Measurements from ENCODE around the gene SMIM44.
A peak's percentile ranks its signal among the peaks of the same experiment; 100 is the strongest.

The SMIM44 gene

DNA sequence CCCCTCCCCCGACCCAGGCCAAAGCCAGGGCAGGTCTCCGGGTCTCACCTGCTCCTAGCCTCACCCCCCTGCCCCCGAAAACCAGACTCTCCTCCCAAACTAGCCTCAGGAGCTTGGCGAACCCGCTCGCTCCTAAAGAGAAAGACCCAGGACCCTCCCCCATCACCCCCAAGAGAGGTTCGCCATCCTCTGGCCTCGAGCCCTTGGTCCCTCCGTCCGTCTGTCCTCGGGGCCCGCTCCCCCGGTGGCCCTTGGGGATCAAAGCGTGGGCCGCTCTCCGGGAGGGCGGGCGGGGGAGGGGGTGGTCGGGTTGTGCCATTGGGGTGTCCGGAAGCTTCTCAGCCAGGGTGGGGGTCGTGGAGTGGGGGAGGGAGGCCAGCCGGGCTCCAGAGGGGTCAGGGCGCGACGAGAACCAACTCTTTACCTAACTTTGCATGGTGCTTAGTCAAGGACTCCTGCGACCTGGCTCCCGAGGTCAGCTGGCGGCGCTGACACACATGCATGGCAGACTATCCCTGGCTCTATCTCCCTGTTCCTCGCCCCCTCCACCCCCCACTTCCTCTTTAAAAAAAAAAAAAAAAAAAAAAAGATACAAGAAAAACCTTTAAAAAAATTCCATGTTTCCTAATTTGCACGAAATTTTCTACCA is 18.5 kb downstream of the SMIM44 start:
- Histone ChIP-seq H3K9me3 (replicated peaks in 1 of 11) (peaks cover 0 to 18% (median 7%) of the 10 kb centered on the region in 11 experiments; a peak in 13 of 22 replicates), H3K4me1 (peaks cover 0 to 12% (median 10%) of the 10 kb centered on the region in 10 experiments; a peak in 16 of 20 replicates), H3K4me3 (no peak overlapping the region), H3K36me3 (peaks cover 34 to 64% (median 54%) of the 10 kb centered on the region in 11 experiments), H3K9ac (no peak overlapping the region), H3K4me2 (no peak overlapping the region), H4K20me1 (peaks cover 13 to 67% (median 34%) of the 10 kb centered on the region in 11 experiments; a peak in 20 of 22 replicates), H3K27me3 (no peaks in the 10 kb centered on the region), H3K27ac (no peak overlapping the region)
- TF ChIP-seq Cebpa-rat (IDR thresholded peaks at IDR 0.05), result no peak

DNA sequence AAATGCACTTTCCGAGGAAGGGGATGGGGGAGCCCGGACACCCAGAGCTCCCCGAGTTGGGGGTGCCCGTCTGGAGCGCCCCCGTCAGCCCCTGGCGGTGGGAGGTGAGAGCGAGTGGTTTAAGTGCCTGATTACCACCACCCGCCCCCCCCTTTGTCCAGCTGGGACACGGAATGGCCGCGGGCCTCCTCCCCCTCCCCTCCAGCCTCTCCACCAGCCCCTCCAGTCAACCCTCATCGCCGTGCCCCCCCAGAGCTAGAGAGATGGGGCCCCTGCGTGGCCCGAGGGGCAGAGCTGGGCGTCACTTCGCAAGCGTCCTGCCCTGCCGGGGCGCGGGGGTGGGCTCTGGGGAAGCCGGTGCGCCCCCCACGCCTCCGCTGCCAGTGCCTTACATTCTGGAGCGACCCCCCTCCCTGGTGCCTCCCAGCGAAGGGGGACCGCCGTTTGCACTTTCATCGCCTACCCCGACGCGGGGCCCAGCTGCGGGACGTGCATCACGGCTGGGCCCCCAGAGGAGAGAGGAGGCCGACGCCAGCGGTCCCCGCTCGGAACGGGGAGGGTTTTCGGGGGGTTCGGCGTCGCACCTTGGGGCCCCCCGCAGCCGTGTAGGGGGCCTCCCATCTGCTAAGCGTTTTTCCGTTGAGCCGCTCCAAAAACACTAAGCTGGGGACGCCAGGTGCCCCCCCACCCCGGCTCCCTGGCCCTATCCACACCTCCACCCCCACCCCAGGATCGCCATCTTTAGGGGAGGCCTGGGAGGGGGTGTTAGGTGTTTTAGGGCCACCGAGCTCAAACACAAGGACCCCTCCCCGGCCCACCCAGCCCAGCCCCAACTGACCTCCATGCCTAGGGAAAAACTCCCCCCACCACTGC is 19.3 kb downstream of the SMIM44 start:
- no peak for TF ChIP-seq Cebpa-rat (IDR thresholded peaks at IDR 0.05)
- Histone ChIP-seq H3K36me3 (peaks cover 35 to 71% (median 56%) of the 10 kb centered on the region in 11 experiments), H3K4me3 (no peak overlapping the region), H3K27ac (no peak overlapping the region), H3K27me3 (no peaks in the 10 kb centered on the region), H4K20me1 (peaks cover 12 to 67% (median 34%) of the 10 kb centered on the region in 11 experiments; a peak in 21 of 22 replicates), H3K9ac (no peak overlapping the region), H3K4me1 (peaks cover 1 to 12% (median 11%) of the 10 kb centered on the region in 10 experiments; a peak in 19 of 20 replicates), H3K9me3 (replicated peaks in 1 of 11) (peaks cover 0 to 18% (median 7%) of the 10 kb centered on the region in 11 experiments; a peak in 13 of 22 replicates), H3K4me2 (no peak overlapping the region)

DNA sequence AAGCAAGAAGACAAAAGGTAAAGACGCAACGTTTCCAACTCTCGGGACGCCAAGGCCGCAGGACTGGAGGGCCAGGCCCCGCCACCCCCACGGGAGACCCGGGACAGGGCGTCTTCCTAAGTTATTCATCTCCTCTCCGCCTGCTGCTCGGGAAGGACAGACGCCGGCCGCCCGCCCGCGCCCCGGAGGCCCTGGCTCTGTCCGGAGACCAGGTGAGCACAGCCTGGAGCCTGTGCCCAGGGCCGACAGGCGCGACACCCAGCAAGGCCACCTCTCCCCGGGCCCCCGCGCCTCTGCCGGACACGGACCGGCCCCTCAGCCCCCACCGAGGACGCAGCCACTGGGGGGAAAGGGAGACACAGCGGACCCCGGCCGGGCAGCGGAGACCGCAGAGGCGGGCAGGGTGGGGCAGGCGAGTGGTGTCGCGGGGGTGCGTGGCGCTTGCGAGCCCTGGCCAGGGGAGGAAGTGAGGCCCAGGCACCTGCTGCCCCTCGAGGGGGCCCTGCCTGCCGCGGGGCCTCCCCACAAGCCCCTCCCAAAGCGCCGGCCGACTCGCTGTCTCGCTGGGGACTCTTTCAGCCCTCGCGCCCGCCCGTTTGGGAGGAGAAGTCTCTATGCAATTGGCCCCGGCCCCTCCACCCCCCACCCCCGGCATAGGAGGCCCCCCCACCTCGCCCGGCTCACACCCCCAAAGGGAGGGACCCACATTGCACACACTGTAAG is 20.1 kb downstream of the SMIM44 start:
- H3K27ac ChIP-seq, result no peak overlapping the region
- H3K9ac ChIP-seq, result no peak overlapping the region
- no peaks in the 10 kb centered on the region for H3K27me3 ChIP-seq
- peaks cover 20 to 74% (median 42%) of the 10 kb centered on the region in 11 experiments; a peak in 21 of 22 replicates for H4K20me1 ChIP-seq
- no peak for TF ChIP-seq Cebpa-rat (IDR thresholded peaks at IDR 0.05)
- H3K4me2 ChIP-seq, result no peak overlapping the region
- H3K9me3 ChIP-seq (replicated peaks in 1 of 11), result peaks cover 0 to 18% (median 7%) of the 10 kb centered on the region in 11 experiments; a peak in 13 of 22 replicates
- peaks cover 35 to 79% (median 64%) of the 10 kb centered on the region in 11 experiments for H3K36me3 ChIP-seq
- peaks cover 9 to 20% (median 19%) of the 10 kb centered on the region in 10 experiments; a peak in 19 of 20 replicates for H3K4me1 ChIP-seq
- H3K4me3 ChIP-seq, result no peak overlapping the region

DNA sequence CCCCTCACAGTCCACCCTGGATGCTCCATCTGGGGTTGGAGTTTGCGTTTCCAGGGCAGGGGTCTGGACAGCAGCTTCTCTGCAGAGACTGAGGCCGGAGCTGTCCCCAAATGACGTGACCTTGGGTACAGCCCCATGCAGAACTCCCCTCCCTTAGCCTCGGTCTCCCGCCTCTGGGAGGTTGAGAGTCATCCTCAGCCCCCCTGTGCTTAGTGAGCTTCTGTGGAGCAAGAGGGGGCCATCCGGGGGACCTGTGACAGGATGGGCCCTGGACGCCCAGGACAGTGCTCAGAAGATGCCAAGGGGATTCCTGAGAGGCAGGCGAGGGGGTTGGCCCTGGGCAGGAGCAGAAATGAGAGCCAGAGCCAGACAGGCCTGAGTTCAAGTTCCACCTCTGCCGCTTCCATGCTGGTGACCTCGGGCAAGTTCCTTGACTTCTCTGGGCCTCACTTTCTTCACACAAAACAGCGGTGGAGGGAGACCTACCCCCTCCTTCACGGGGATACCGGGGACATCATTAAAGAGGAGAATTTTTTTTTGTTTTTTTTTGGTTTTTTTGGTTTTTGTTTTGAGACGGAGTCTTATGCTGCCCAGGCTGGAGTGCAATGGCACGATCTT is 23.2 kb downstream of the SMIM44 start:
- peaks cover 50 to 87% (median 59%) of the 10 kb centered on the region in 11 experiments for H4K20me1 ChIP-seq
- H3K9me3 ChIP-seq (replicated peaks in 1 of 11), result no peaks in the 10 kb centered on the region
- no peaks in the 10 kb centered on the region for H3K27me3 ChIP-seq
- no peak overlapping the region for H3K9ac ChIP-seq
- TF ChIP-seq Cebpa-rat (IDR thresholded peaks at IDR 0.05), result no peak
- H3K36me3 ChIP-seq, result peaks cover 51 to 83% (median 59%) of the 10 kb centered on the region in 11 experiments
- peaks cover 37 to 51% (median 48%) of the 10 kb centered on the region in 10 experiments for H3K4me1 ChIP-seq
- 0 out of 22 replicates have a peak overlapping the region, but pooled peaks of 1 of the 11 experiments have one; percentile 90 for H3K4me2 ChIP-seq
- no peak overlapping the region for H3K4me3 ChIP-seq
- no peak overlapping the region for H3K27ac ChIP-seq

DNA sequence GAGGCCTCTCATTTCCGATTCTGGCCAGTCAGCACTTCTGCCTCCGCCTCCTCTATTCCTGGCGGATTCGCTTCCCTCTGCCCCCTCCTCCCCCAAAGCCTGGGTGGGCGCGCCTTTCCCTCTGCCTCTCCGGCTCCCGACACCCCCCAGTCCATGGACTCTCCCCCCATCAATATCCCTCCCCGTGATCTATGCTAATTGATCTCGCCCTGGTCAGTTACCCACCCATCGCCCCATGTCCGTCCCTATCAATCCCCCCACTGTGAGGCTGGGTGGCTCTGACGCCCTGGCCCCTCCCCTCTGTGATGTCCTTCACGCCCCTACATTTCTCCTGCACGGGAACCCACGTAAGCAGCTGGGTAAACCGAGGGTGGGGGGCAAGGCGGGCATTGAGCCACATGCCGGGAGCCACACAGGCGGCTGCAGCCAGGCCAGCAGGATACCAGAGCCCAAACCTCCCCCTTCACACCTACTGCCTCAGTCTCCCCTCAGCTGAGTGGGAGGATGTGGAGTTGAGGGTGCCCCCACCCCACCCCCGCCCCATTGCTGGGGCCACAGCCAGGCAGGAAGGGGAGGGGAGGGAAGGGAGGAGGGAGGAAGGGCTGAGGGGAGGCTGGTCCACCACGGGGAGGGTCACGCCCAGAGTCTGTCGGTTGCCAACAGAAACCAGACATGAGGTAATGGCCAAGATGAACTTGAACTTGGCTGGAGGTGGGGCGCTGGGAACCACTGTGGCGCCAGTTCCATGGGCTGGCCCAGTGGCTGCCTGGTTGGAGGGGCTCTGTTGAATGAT is 24.0 kb downstream of the SMIM44 start:
- TF ChIP-seq Cebpa-rat (IDR thresholded peaks at IDR 0.05), result no peak
- 0 out of 22 replicates have a peak overlapping the region, but pooled peaks of 1 of the 11 experiments have one; percentile 13 for H3K9ac ChIP-seq
- no peaks in the 10 kb centered on the region for H3K9me3 ChIP-seq (replicated peaks in 1 of 11)
- peak overlapping the region; percentile 42 to 90 (median 84); a peak in 19 of 22 replicates for H3K4me2 ChIP-seq
- no peaks in the 10 kb centered on the region for H3K27me3 ChIP-seq
- H3K27ac ChIP-seq, result no peak overlapping the region
- no peak overlapping the region for H3K4me3 ChIP-seq
- peaks cover 37 to 53% (median 48%) of the 10 kb centered on the region in 10 experiments for H3K4me1 ChIP-seq
- H3K36me3 ChIP-seq, result peaks cover 58 to 91% (median 67%) of the 10 kb centered on the region in 11 experiments
- H4K20me1 ChIP-seq, result peaks cover 58 to 92% (median 66%) of the 10 kb centered on the region in 11 experiments

DNA sequence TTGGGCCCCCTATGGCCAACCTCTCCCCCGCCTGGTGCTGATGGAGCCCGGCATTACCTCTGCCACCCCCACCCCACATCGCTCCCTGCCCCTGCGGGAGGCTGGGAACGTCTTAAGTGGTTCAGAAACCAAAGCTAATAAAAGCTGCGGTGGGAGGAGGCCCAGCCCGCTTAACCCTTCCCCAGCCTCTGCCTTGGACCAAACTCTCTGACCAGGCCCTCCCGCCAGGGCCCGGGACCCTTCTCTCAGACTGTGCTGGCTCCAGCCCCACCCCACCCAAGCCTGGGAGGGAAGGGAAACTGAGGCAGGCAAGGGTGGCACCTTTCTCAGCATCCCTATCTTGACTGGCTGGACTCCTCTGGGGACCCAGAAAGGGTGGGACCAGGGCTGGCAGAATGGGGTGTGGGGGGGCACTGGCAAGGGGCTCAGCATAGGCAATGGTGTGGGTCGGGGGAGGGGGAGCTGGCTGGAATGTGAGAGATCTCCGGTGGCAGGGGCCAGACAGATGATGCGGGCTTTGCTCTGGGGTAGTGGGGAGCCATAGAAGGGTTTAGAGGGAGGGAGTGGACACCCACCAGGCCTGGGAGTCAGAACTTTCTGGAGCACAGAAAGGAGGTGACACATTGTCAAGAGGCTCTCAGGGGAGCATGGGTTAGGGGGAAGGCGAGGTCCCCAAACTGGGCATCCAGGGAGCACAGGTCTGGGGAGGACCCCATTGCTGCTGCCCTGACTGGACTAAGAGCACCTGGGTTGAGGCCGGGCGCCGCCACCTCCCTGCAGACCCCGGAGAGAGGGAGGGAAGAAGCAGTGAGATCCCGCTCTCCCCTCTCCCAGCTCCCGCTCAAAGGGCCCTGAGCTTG is 24.8 kb downstream of the SMIM44 start:
- Histone ChIP-seq H3K4me1 (peaks cover 37 to 53% (median 48%) of the 10 kb centered on the region in 10 experiments), H3K9ac (peak overlapping the region in 8 of 11 experiments; percentile 12 to 63 (median 48); a peak in 15 of 22 replicates), H4K20me1 (peaks cover 64 to 96% (median 75%) of the 10 kb centered on the region in 11 experiments), H3K4me3 (peak overlapping the region in 2 of 10 experiments; percentile 16 to 22; a peak in 3 of 20 replicates), H3K4me2 (peak overlapping the region; percentile 70 to 90 (median 84)), H3K9me3 (replicated peaks in 1 of 11) (no peaks in the 10 kb centered on the region), H3K27me3 (no peaks in the 10 kb centered on the region), H3K27ac (peak overlapping the region in 6 of 11 experiments; percentile 4 to 53 (median 43); a peak in 6 of 22 replicates), H3K36me3 (peaks cover 63 to 93% (median 72%) of the 10 kb centered on the region in 11 experiments)
- TF ChIP-seq Cebpa-rat (IDR thresholded peaks at IDR 0.05), result no peak
